Neural progenitor cell (in vitro differentiated cells): ENCODE measurements around the gene PDIA6. TPM values are rescaled to one million over a fixed set of nuclear protein-coding genes. Genes with fewer than 3 reads are reported as not detected.

Source experiments
- DNase-seq: peaks from one replicate; pipeline ENCODE4 v3.0.0-alpha.2; 2016; ENCODE audit warnings: low spot score
- H2AFZ ChIP-seq: fragments of 200-600 bp; sonication (generic); replicated peaks from 2 replicates; pipeline ENCODE4 v1.6.1; 2016; ENCODE audit warnings: antibody characterized with exemption
- H3F3A ChIP-seq: fragments of 200-600 bp; sonication (generic); 2 replicates; pipeline ENCODE4 v1.6.1; 2016; ENCODE audit warnings: antibody characterized with exemption, low read depth
- H3K27ac ChIP-seq: fragments of 200-600 bp; sonication (generic); 2 replicates; pipeline ENCODE4 v1.5.1; 2016; ENCODE audit warnings: mild to moderate bottlenecking
- H3K27me3 ChIP-seq: fragments of 200-600 bp; sonication (generic); 2 replicates; pipeline ENCODE4 v1.6.1; 2016; ENCODE audit warnings: mild to moderate bottlenecking, moderate library complexity
- H3K36me3 ChIP-seq: fragments of 200-600 bp; sonication (generic); 2 replicates; pipeline ENCODE4 v1.5.1; 2016
- H3K4me1 ChIP-seq: fragments of 200-600 bp; sonication (generic); 2 replicates; pipeline ENCODE4 v1.6.1; 2016; ENCODE audit warnings: mixed run types
- H3K4me2 ChIP-seq: fragments of 200-600 bp; sonication (generic); 2 replicates; pipeline ENCODE4 v1.6.1; 2016
- H3K4me3 ChIP-seq: fragments of 200-600 bp; sonication (generic); 2 replicates; pipeline ENCODE4 v1.5.1; 2016
- H3K79me2 ChIP-seq: fragments of 200-600 bp; sonication (generic); 2 replicates; pipeline ENCODE4 v1.6.1; 2016; ENCODE audit warnings: low read depth
- H3K9ac ChIP-seq: fragments of 200-600 bp; sonication (generic); 2 replicates; pipeline ENCODE4 v1.6.1; 2016
- H3K9me3 ChIP-seq: fragments of 200-600 bp; sonication (generic); 2 replicates; pipeline ENCODE4 v1.5.1; 2016; ENCODE audit warnings: low read depth
- H4K20me1 ChIP-seq: fragments of 200-600 bp; sonication (generic); 2 replicates; pipeline ENCODE4 v1.6.1; 2016; ENCODE audit warnings: low read depth
- H3K27ac Mint-ChIP-seq: 3 replicates; pipeline ENCODE4 v1.8.0; 2021; ENCODE audit warnings: mixed read lengths
- H3K27me3 Mint-ChIP-seq: 2 replicates; pipeline ENCODE4 v1.8.0; 2022; ENCODE audit warnings: low read depth, mild to moderate bottlenecking, inconsistent platforms, moderate library complexity, mixed read lengths; ENCODE audit not compliant: insufficient read depth
- H3K36me3 Mint-ChIP-seq: 3 replicates; pipeline ENCODE4 v1.8.0; 2021; ENCODE audit warnings: mixed read lengths
- H3K4me1 Mint-ChIP-seq: 3 replicates; pipeline ENCODE4 v1.8.0; 2021; ENCODE audit warnings: mixed read lengths
- H3K4me3 Mint-ChIP-seq: 3 replicates; pipeline ENCODE4 v1.8.0; 2021; ENCODE audit warnings: mild to moderate bottlenecking, moderate library complexity, mixed read lengths
- H3K9me3 Mint-ChIP-seq: 3 replicates; pipeline ENCODE4 v1.8.0; 2020; ENCODE audit warnings: mixed read lengths
- EZH2 ChIP-seq: fragments of 200-600 bp; sonication (generic); IDR thresholded peaks from 2 replicates; pipeline ENCODE4 v1.6.1; 2017; ENCODE audit warnings: antibody characterized with exemption, mild to moderate bottlenecking, moderate library complexity
- EZH2phosphoT487 ChIP-seq: fragments of 200-600 bp; sonication (generic); IDR thresholded peaks from 2 replicates; pipeline ENCODE4 v1.6.1; 2017; ENCODE audit warnings: antibody characterized with exemption
- total RNA-seq: library from RNA; depleted of rRNA; stranded (reverse); fragments of >200 nt; gene quantifications from 2 replicates; pipeline ENCODE4 v1.2.3, GENCODE V29; 2015; ENCODE audit warnings: low replicate concordance
- TF ChIP-seq, protein P1 (sequence below): fragments of 200-600 bp; sonication (generic); IDR thresholded peaks from 2 replicates; pipeline ENCODE4 v1.5.1; 2017; ENCODE audit warnings: antibody characterized with exemption, mild to moderate bottlenecking

The PDIA6 gene
- total RNA-seq, 1 donor from 2014 or later = 381 TPM

DNA sequence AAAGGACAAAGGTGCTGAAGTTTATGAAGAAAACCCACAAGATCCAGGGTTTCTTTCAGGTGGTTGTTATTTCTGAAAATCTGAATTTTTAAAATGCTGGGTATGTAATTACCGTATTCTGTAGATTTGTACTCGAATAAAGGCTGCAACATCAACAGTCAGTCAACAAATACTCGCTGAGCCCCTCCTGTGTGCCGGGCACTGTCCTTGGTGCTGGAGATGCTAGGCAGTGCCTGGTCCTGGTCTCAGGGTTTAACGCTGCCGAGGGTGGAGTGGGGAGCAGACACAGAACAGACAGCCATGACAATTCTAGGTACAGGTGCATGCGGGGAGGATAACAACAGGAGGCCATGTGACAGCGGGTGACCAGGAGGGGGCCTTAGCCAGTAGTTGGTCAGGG lies 27.2 kb upstream of the PDIA6 start:
- Histone ChIP-seq H3K27ac (no peak overlapping the region), H3K9ac (no peak overlapping the region), H3K4me1 (peaks cover 7% of the 10 kb centered on the region), H3K4me3 (no peak overlapping the region), H3K4me2 (no peak overlapping the region), H3K79me2 (no peaks in the 10 kb centered on the region), H3K36me3 (no peaks in the 10 kb centered on the region), H3K27me3 (peaks cover 12% of the 10 kb centered on the region), H4K20me1 (no peaks in the 10 kb centered on the region), H2AFZ (no peak overlapping the region), H3F3A (no peaks in the 10 kb centered on the region), H3K9me3 (no peaks in the 10 kb centered on the region)
- H3K27me3 Mint-ChIP-seq = peaks cover 17% of the 10 kb centered on the region
- H3K4me3 Mint-ChIP-seq = no peak overlapping the region
- H3K36me3 Mint-ChIP-seq = peaks cover 7% of the 10 kb centered on the region
- H3K9me3 Mint-ChIP-seq = peaks cover 27% of the 10 kb centered on the region
- H3K4me1 Mint-ChIP-seq = peaks cover 21% of the 10 kb centered on the region
- no peak for TF ChIP-seq EZH2
- TF ChIP-seq, protein P1, sequence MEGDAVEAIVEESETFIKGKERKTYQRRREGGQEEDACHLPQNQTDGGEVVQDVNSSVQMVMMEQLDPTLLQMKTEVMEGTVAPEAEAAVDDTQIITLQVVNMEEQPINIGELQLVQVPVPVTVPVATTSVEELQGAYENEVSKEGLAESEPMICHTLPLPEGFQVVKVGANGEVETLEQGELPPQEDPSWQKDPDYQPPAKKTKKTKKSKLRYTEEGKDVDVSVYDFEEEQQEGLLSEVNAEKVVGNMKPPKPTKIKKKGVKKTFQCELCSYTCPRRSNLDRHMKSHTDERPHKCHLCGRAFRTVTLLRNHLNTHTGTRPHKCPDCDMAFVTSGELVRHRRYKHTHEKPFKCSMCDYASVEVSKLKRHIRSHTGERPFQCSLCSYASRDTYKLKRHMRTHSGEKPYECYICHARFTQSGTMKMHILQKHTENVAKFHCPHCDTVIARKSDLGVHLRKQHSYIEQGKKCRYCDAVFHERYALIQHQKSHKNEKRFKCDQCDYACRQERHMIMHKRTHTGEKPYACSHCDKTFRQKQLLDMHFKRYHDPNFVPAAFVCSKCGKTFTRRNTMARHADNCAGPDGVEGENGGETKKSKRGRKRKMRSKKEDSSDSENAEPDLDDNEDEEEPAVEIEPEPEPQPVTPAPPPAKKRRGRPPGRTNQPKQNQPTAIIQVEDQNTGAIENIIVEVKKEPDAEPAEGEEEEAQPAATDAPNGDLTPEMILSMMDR = no peak
- no peak for TF ChIP-seq EZH2phosphoT487
- DNase-seq = peak; percentile 66
- H3K27ac Mint-ChIP-seq = no peak overlapping the region

DNA sequence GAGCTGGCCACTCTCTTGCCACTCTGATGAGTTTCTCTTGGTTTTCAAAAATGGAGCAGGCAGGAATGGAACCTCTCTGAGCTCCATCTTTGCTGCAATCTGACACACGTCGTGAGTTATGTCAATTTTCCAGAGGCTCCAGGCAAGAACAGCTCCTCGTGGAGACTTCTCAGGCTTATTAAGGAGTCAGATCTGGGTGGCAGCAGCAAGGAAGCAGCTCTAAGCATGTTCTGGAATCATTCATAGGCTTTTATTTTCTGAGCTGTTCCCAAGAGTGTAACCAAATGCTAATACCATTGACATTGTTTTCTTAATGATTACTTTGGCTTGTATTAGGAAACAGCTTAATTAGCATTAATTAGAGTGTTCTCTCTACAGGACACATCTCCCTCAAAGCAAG lies 26.1 kb upstream of the PDIA6 start:
- H3K27me3 ChIP-seq = peaks cover 22% of the 10 kb centered on the region
- H3K4me2 ChIP-seq = no peak overlapping the region
- Mint-ChIP-seq H3K36me3 (peaks cover 7% of the 10 kb centered on the region), H3K4me1 (peaks cover 18% of the 10 kb centered on the region), H3K27ac (no peak overlapping the region), H3K27me3 (peaks cover 19% of the 10 kb centered on the region), H3K9me3 (peaks cover 27% of the 10 kb centered on the region), H3K4me3 (no peak overlapping the region)
- H3K9ac ChIP-seq = no peak overlapping the region
- H3K4me1 ChIP-seq = peaks cover under 1% of the 10 kb centered on the region
- DNase-seq = no peak
- H3F3A ChIP-seq = no peaks in the 10 kb centered on the region
- H3K79me2 ChIP-seq = no peaks in the 10 kb centered on the region
- no peak overlapping the region for H3K4me3 ChIP-seq
- no peaks in the 10 kb centered on the region for H3K9me3 ChIP-seq
- no peaks in the 10 kb centered on the region for H3K36me3 ChIP-seq
- no peak overlapping the region for H3K27ac ChIP-seq
- no peaks in the 10 kb centered on the region for H4K20me1 ChIP-seq
- TF ChIP-seq EZH2phosphoT487 (no peak), EZH2 (no peak)
- TF ChIP-seq, protein P1 = no peak
- no peak overlapping the region for H2AFZ ChIP-seq

DNA sequence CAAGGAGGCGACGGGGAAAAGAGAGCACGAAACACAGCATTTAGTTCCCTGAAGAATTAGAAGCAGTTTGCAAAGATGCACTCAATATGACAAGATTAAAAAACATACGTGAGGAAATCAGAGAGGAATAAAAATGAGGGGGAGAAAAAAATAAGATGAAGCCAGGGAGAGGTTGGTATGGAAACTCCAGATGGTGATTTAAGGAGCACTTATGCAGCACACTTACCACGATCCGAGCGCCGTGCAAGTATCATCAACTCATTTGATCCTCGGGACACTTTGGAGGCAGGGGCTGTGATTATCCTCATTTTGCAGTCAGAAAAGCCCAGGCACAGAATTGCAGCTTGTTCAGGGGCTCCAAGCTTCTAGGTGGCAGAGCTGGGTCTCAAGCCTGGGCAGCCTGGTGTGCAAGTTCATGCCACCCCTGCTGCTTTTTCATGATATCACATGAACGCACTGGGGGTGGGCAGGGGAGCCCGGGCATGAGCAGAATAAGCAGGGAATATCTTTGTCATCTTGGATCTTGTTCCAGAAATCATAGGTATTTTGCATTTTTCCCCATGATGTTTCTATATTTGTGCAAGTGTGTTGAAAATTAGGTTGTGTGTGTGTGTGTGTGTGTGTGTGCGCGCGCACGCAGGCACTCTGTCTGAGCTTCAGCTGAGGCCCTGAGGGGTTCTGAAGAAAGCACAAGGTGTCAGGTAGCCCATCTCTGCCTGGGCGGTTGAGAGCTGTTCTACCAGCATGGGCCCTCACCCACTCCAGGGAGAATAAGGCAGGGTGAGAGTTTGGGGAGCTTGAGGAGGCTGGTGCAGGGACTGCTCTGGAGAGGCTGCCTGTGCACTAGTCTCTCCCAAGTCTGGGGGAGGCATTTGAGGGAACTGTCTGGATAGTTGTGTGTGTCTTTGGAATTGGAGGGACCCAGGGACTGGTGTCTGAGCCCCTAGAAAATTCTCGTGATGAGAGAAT lies 25.0 kb upstream of the PDIA6 start:
- H4K20me1 ChIP-seq = no peaks in the 10 kb centered on the region
- H3K27me3 Mint-ChIP-seq = peaks cover 19% of the 10 kb centered on the region
- H3K27ac ChIP-seq = no peak overlapping the region
- no peaks in the 10 kb centered on the region for H3K4me1 ChIP-seq
- H3K4me3 Mint-ChIP-seq = peak overlapping the region; percentile 33
- DNase-seq = no peak
- no peak overlapping the region for H3K4me2 ChIP-seq
- TF ChIP-seq EZH2 (no peak), EZH2phosphoT487 (no peak)
- TF ChIP-seq, protein P1 = no peak
- H3K9me3 Mint-ChIP-seq = peaks cover 27% of the 10 kb centered on the region
- no peak overlapping the region for H3K27ac Mint-ChIP-seq
- no peak overlapping the region for H3K4me3 ChIP-seq
- H3K36me3 Mint-ChIP-seq = peaks cover 7% of the 10 kb centered on the region
- H3K9ac ChIP-seq = no peak overlapping the region
- no peaks in the 10 kb centered on the region for H3K36me3 ChIP-seq
- H3K27me3 ChIP-seq = peaks cover 33% of the 10 kb centered on the region
- H3F3A ChIP-seq = no peaks in the 10 kb centered on the region
- no peaks in the 10 kb centered on the region for H3K79me2 ChIP-seq
- H3K4me1 Mint-ChIP-seq = peaks cover 21% of the 10 kb centered on the region
- H2AFZ ChIP-seq = no peak overlapping the region
- H3K9me3 ChIP-seq = no peaks in the 10 kb centered on the region
